SHP77 (cell line): ENCODE measurements around the gene DCBLD1.

Experiments used
- DNase-seq, 2 experiments: peaks; one replicate each; lab custom pipeline; 2025; lab: John Stamatoyannopoulos, UW

The DCBLD1 gene

GRCh38 chr6:117472667-117473066 lies 9.8 kb upstream of the DCBLD1 start:
- DNase-seq, result no peak

GRCh38 chr6:117473401-117473800 lies 9.1 kb upstream of the DCBLD1 start:
- no peak for DNase-seq

- no peak for DNase-seq
Observed at GRCh38 chr6:117477988-117478852, 4.3 kb upstream of the DCBLD1 start.

GRCh38 chr6:117478853-117479231 lies 3.6 kb upstream of the DCBLD1 start:
- no peak for DNase-seq

GRCh38 chr6:117480651-117481050 lies 1.8 kb upstream of the DCBLD1 start:
- no peak for DNase-seq

- no peak for DNase-seq
Observed at GRCh38 chr6:117481278-117481925, 1.1 kb upstream of the DCBLD1 start.

- DNase-seq, result no peak
Observed at GRCh38 chr6:117481926-117482239, 591 bp upstream of the DCBLD1 start.

GRCh38 chr6:117483004-117483644 lies 650 bp downstream of the DCBLD1 start:
- peak; percentile 41 to 53 for DNase-seq

GRCh38 chr6:117483645-117484016 lies 1.2 kb downstream of the DCBLD1 start:
- DNase-seq, result no peak

GRCh38 chr6:117484052-117484646 lies 1.7 kb downstream of the DCBLD1 start:
- DNase-seq, result no peak

GRCh38 chr6:117485433-117485832 lies 3.0 kb downstream of the DCBLD1 start:
- no peak for DNase-seq

GRCh38 chr6:117487821-117488220 lies 5.3 kb downstream of the DCBLD1 start:
- DNase-seq, result no peak

- DNase-seq, result no peak
Observed at GRCh38 chr6:117489003-117489402, 6.5 kb downstream of the DCBLD1 start.

GRCh38 chr6:117491916-117492315 lies 9.4 kb downstream of the DCBLD1 start:
- DNase-seq, result no peak

GRCh38 chr6:117493470-117493869 lies 11.0 kb downstream of the DCBLD1 start:
- no peak for DNase-seq

GRCh38 chr6:117494283-117494682 lies 11.8 kb downstream of the DCBLD1 start:
- no peak for DNase-seq

- no peak for DNase-seq
Observed at GRCh38 chr6:117494694-117495318, 12.3 kb downstream of the DCBLD1 start.

GRCh38 chr6:117495425-117495824 lies 13.0 kb downstream of the DCBLD1 start:
- no peak for DNase-seq

GRCh38 chr6:117495869-117496268 lies 13.4 kb downstream of the DCBLD1 start:
- DNase-seq, result no peak

GRCh38 chr6:117496383-117496990 lies 14.0 kb downstream of the DCBLD1 start:
- no peak for DNase-seq

GRCh38 chr6:117497237-117497636 lies 14.8 kb downstream of the DCBLD1 start:
- DNase-seq, result no peak

GRCh38 chr6:117498159-117498558 lies 15.7 kb downstream of the DCBLD1 start:
- DNase-seq, result no peak
